ENCODE data around the gene F8.

GRCh38 chrX:154918060-154918483 lies 104.5 kb downstream of the F8 start:
- TF ChIP-seq, protein P1, sequence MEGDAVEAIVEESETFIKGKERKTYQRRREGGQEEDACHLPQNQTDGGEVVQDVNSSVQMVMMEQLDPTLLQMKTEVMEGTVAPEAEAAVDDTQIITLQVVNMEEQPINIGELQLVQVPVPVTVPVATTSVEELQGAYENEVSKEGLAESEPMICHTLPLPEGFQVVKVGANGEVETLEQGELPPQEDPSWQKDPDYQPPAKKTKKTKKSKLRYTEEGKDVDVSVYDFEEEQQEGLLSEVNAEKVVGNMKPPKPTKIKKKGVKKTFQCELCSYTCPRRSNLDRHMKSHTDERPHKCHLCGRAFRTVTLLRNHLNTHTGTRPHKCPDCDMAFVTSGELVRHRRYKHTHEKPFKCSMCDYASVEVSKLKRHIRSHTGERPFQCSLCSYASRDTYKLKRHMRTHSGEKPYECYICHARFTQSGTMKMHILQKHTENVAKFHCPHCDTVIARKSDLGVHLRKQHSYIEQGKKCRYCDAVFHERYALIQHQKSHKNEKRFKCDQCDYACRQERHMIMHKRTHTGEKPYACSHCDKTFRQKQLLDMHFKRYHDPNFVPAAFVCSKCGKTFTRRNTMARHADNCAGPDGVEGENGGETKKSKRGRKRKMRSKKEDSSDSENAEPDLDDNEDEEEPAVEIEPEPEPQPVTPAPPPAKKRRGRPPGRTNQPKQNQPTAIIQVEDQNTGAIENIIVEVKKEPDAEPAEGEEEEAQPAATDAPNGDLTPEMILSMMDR (IDR thresholded peaks at IDR 0.05; ENCODE audit: low read length), result peak; percentile 81
- TF ChIP-seq EZH2 (IDR thresholded peaks at IDR 0.05; ENCODE audit: borderline replicate concordance, low read length), result no peak
